ENCODE measurements around the gene PRAMEF15.
"Not testable (repeated sequence)": the region's sequence is repeated elsewhere in the genome, so short reads cannot be mapped to it uniquely, and the experiment has no call there.

PRAMEF15 gene

DNA sequence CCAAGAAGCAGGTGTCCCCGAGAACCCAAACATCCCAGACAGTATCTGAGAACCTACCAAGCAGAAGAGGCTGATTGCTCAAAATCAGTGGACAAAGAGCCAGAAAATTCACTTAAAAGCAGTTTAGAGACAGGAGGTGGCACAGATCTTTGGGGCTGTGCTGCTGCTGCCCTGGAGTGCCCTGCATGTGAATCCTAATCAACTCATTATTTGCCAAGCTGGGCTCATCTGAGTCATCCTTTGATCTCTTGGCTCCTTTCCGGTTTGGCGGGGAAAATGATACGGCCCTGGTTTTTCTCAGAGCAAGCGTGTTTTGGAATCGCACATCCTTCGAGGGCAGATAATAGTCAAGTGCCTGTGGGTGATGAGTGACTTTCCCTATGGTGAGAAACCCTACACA is 47.0 kb downstream of the PRAMEF15 start:
- H3K9me3 ChIP-seq (ENCODE audit: control extremely low read depth in 1 of 5, control insufficient read depth in 4 of 5, insufficient read depth in 2 of 5, low read depth in 1 of 5, low read length in 4 of 5); DNase-seq; H3K4me1 ChIP-seq (ENCODE audit: control extremely low read depth in 1 of 4, control insufficient read depth in 4 of 4, insufficient read depth in 4 of 4, low read length in 3 of 4); H3K27me3 ChIP-seq (replicated peaks in 2 of 5; ENCODE audit: control insufficient read depth in 4 of 5, insufficient read depth in 5 of 5, low read length in 4 of 5); H3K36me3 ChIP-seq (ENCODE audit: control insufficient read depth in 4 of 4, insufficient read depth in 4 of 4, low read length in 3 of 4); CTCF ChIA-PET; H3K4me3 ChIP-seq (ENCODE audit: control insufficient read depth in 1 of 7, extremely low read depth in 1 of 7, insufficient read depth in 4 of 7, low read depth in 2 of 7, low read length in 6 of 7); H3K27ac ChIP-seq (ENCODE audit: insufficient read depth in 1 of 2, low read depth in 1 of 2, low read length in 2 of 2, poor library complexity in 1 of 2, severe bottlenecking in 2 of 2); POLR2A ChIA-PET: not testable (repeated sequence)
- no CpG with 5 or more reads among the region's 7 CpGs for WGBS (ENCODE audit: insufficient coverage)

- CTCF ChIA-PET; DNase-seq; POLR2A ChIA-PET; H3K36me3 ChIP-seq (ENCODE audit: control insufficient read depth in 4 of 4, insufficient read depth in 4 of 4, low read length in 3 of 4); H3K4me1 ChIP-seq (ENCODE audit: control extremely low read depth in 1 of 4, control insufficient read depth in 4 of 4, insufficient read depth in 4 of 4, low read length in 3 of 4); H3K27me3 ChIP-seq (replicated peaks in 2 of 5; ENCODE audit: control insufficient read depth in 4 of 5, insufficient read depth in 5 of 5, low read length in 4 of 5); H3K9me3 ChIP-seq (ENCODE audit: control extremely low read depth in 1 of 5, control insufficient read depth in 4 of 5, insufficient read depth in 2 of 5, low read depth in 1 of 5, low read length in 4 of 5); H3K27ac ChIP-seq (ENCODE audit: insufficient read depth in 1 of 2, low read depth in 1 of 2, low read length in 2 of 2, poor library complexity in 1 of 2, severe bottlenecking in 2 of 2); H3K4me3 ChIP-seq (ENCODE audit: control insufficient read depth in 1 of 7, extremely low read depth in 1 of 7, insufficient read depth in 4 of 7, low read depth in 2 of 7, low read length in 6 of 7): not testable (repeated sequence)
- no CpG with 5 or more reads among the region's 4 CpGs for WGBS (ENCODE audit: insufficient coverage)
Observed at GRCh38 chr1:13364928-13365327, 49.5 kb downstream of the PRAMEF15 start.

- POLR2A ChIA-PET; H3K27me3 ChIP-seq (replicated peaks in 2 of 5; ENCODE audit: control insufficient read depth in 4 of 5, insufficient read depth in 5 of 5, low read length in 4 of 5); H3K36me3 ChIP-seq (ENCODE audit: control insufficient read depth in 4 of 4, insufficient read depth in 4 of 4, low read length in 3 of 4); CTCF ChIA-PET; H3K27ac ChIP-seq (ENCODE audit: insufficient read depth in 1 of 2, low read depth in 1 of 2, low read length in 2 of 2, poor library complexity in 1 of 2, severe bottlenecking in 2 of 2); H3K4me1 ChIP-seq (ENCODE audit: control extremely low read depth in 1 of 4, control insufficient read depth in 4 of 4, insufficient read depth in 4 of 4, low read length in 3 of 4); H3K9me3 ChIP-seq (ENCODE audit: control extremely low read depth in 1 of 5, control insufficient read depth in 4 of 5, insufficient read depth in 2 of 5, low read depth in 1 of 5, low read length in 4 of 5); H3K4me3 ChIP-seq (ENCODE audit: control insufficient read depth in 1 of 7, extremely low read depth in 1 of 7, insufficient read depth in 4 of 7, low read depth in 2 of 7, low read length in 6 of 7): not testable (repeated sequence)
- WGBS (ENCODE audit: insufficient coverage) = no CpG with 5 or more reads among the region's 3 CpGs
- DNase-seq = peak; percentile 45 to 85 (median 74)
Observed at GRCh38 chr1:13366536-13366935, 51.2 kb downstream of the PRAMEF15 start.

DNA sequence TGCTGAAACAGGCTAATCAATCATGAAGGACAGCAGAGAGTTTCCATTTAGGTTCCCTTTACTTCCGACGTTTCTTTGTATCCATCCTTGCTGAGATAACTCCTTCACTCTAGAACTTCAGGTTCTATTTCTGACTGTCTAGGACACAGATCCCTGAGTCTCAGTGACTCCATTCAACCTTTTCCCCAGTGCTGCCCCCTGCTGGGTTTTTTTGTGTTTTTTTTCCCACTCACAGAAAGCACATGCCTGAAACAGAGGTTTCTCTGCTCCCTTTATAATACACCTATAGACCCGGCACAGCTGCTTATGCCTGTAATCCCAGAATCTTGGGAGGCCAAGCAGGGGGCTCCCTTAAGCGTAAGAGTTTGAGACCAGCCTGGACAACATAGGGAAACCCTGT is 53.2 kb downstream of the PRAMEF15 start:
- H3K36me3 ChIP-seq (ENCODE audit: control insufficient read depth in 4 of 4, insufficient read depth in 4 of 4, low read length in 3 of 4); H3K9me3 ChIP-seq (ENCODE audit: control extremely low read depth in 1 of 5, control insufficient read depth in 4 of 5, insufficient read depth in 2 of 5, low read depth in 1 of 5, low read length in 4 of 5); POLR2A ChIA-PET; H3K4me3 ChIP-seq (ENCODE audit: control insufficient read depth in 1 of 7, extremely low read depth in 1 of 7, insufficient read depth in 4 of 7, low read depth in 2 of 7, low read length in 6 of 7); H3K27me3 ChIP-seq (replicated peaks in 2 of 5; ENCODE audit: control insufficient read depth in 4 of 5, insufficient read depth in 5 of 5, low read length in 4 of 5); H3K4me1 ChIP-seq (ENCODE audit: control extremely low read depth in 1 of 4, control insufficient read depth in 4 of 4, insufficient read depth in 4 of 4, low read length in 3 of 4); H3K27ac ChIP-seq (ENCODE audit: insufficient read depth in 1 of 2, low read depth in 1 of 2, low read length in 2 of 2, poor library complexity in 1 of 2, severe bottlenecking in 2 of 2); CTCF ChIA-PET: not testable (repeated sequence)
- WGBS (ENCODE audit: insufficient coverage) = 82% methylated on average over 2 of the region's 4 CpGs
- DNase-seq = peak; percentile 25 to 37 (median 32)

All from common myeloid progenitor, CD34-positive (primary cell).